KMS-11 (cell line): ENCODE results near the gene SAFB2.

Experiments
- H2AFZ ChIP-seq: fragments of 200-600 bp; sonication (generic); 2 replicates; pipeline ENCODE4 v1.6.1; 2016; ENCODE audit warnings: antibody characterized with exemption, mixed run types, low read depth
- H3K27ac ChIP-seq: fragments of 200-600 bp; sonication (generic); 2 replicates; pipeline ENCODE4 v1.6.1; 2016; ENCODE audit warnings: mild to moderate bottlenecking, mixed run types
- H3K27me3 ChIP-seq: fragments of 200-600 bp; sonication (generic); 2 replicates; pipeline ENCODE4 v1.6.1; 2017; ENCODE audit warnings: mild to moderate bottlenecking, low read depth, mixed run types, moderate library complexity; ENCODE audit not compliant: insufficient read depth
- H3K36me3 ChIP-seq: fragments of 200-600 bp; sonication (generic); 2 replicates; pipeline ENCODE4 v1.6.1; 2017; ENCODE audit warnings: mild to moderate bottlenecking, mixed run types; ENCODE audit not compliant: insufficient read depth
- H3K4me1 ChIP-seq: fragments of 200-600 bp; sonication (generic); 2 replicates; pipeline ENCODE4 v1.6.1; 2016; ENCODE audit warnings: mild to moderate bottlenecking, low read depth, mixed run types; ENCODE audit not compliant: poor library complexity, severe bottlenecking
- H3K4me2 ChIP-seq: fragments of 200-600 bp; sonication (generic); 2 replicates; pipeline ENCODE4 v1.7.0; 2016; ENCODE audit warnings: mild to moderate bottlenecking, mixed run types
- H3K4me3 ChIP-seq: fragments of 200-600 bp; sonication (generic); IDR thresholded peaks from 2 replicates; pipeline ENCODE4 v1.6.1; 2017; ENCODE audit warnings: low read depth, low read length, mixed read lengths; ENCODE audit not compliant: insufficient read depth
- H3K79me2 ChIP-seq: fragments of 200-600 bp; sonication (generic); 2 replicates; pipeline ENCODE4 v1.6.1; 2016; ENCODE audit warnings: low read depth, mixed run types; ENCODE audit not compliant: insufficient read depth
- H3K9ac ChIP-seq: fragments of 200-600 bp; sonication (generic); 2 replicates; pipeline ENCODE4 v1.6.1; 2016; ENCODE audit warnings: mild to moderate bottlenecking, mixed run types
- H4K20me1 ChIP-seq: fragments of 200-600 bp; sonication (generic); 2 replicates; pipeline ENCODE4 v1.6.1; 2016; ENCODE audit warnings: mild to moderate bottlenecking, mixed run types; ENCODE audit not compliant: insufficient read depth
- TF ChIP-seq, protein P1 (sequence below): fragments of 200-600 bp; sonication (generic); conservative IDR thresholded peaks from 2 replicates; pipeline ENCODE4 v1.6.1; 2017; ENCODE audit warnings: low read depth, mild to moderate bottlenecking, antibody characterized with exemption, low read length, moderate library complexity, mixed read lengths

The SAFB2 gene

DNA sequence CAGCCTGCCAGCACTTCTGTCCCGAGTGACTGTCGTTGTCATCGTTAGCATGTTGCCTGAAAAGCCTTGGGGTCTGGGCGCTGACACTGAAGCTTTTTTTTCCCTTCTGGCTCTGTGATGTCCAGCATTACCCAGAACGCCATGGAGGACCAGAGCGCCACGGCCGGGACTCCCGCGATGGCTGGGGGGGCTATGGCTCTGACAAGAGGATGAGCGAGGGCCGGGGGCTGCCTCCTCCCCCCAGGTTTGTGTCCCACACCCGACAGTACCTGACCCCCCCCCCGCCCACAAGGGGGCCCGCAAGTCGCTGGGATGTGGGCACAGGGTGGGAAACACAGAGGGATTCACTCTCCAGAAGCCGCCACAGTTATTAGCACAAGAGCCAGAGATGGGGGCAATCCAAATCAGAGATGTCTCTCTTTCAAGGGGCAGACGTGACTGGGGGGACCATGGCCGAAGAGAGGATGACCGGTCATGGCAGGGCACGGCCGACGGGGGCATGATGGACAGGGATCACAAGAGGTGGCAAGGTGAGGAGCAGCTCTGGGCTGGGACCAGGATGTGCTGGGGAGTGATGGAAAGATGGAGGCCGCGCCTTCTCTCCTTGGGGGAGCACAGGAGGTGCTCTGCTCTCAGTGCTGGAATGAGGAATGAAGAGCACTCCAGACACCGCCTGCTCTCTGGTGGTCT lies 44.5 kb upstream of the SAFB2 start:
- H3K9ac ChIP-seq = no peak overlapping the region
- no peaks in the 10 kb centered on the region for H4K20me1 ChIP-seq
- H3K27me3 ChIP-seq = no peaks in the 10 kb centered on the region
- H3K4me2 ChIP-seq = no peak overlapping the region
- no peak overlapping the region for H2AFZ ChIP-seq
- no peaks in the 10 kb centered on the region for H3K36me3 ChIP-seq
- TF ChIP-seq, protein P1, sequence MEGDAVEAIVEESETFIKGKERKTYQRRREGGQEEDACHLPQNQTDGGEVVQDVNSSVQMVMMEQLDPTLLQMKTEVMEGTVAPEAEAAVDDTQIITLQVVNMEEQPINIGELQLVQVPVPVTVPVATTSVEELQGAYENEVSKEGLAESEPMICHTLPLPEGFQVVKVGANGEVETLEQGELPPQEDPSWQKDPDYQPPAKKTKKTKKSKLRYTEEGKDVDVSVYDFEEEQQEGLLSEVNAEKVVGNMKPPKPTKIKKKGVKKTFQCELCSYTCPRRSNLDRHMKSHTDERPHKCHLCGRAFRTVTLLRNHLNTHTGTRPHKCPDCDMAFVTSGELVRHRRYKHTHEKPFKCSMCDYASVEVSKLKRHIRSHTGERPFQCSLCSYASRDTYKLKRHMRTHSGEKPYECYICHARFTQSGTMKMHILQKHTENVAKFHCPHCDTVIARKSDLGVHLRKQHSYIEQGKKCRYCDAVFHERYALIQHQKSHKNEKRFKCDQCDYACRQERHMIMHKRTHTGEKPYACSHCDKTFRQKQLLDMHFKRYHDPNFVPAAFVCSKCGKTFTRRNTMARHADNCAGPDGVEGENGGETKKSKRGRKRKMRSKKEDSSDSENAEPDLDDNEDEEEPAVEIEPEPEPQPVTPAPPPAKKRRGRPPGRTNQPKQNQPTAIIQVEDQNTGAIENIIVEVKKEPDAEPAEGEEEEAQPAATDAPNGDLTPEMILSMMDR = no peak
- H3K27ac ChIP-seq = no peak overlapping the region
- no peak overlapping the region for H3K4me3 ChIP-seq
- no peaks in the 10 kb centered on the region for H3K79me2 ChIP-seq
- H3K4me1 ChIP-seq = peaks cover 8% of the 10 kb centered on the region

DNA sequence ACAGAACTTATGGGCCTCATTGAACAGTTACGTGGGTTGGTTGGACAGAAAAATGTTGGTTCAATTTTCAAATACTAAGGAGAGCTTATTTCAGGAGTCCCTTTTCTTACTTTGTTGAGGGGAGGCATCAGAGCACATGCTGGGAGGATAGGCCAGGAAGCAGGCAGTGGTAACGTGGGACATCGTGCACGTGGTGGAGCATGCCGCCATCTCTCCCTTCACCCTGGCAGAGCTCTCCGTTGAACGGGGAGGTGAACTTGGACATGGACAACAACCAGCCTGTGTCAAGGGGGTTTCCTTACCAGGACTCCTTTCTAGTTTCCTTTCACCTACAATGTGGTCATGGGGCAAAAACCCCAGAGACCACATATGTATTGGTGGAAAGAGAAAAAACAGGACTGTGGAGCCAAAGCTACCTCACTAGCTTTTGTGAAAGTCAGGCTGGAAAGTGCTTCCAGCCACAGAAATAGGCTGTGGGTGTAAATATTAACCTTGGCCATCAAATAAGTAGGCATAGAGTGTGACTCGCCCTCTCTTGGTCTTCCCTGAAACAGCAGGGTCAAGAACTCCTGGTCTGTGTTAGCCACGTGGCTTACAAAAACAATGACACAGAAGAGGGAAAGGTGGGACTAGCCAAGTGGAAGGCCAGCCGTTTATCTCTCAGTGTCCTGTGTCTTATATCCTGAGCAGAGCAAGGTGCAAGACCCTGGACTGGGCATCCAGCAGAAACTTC lies 43.4 kb upstream of the SAFB2 start:
- peaks cover 8% of the 10 kb centered on the region for H3K4me1 ChIP-seq
- H3K36me3 ChIP-seq = no peaks in the 10 kb centered on the region

DNA sequence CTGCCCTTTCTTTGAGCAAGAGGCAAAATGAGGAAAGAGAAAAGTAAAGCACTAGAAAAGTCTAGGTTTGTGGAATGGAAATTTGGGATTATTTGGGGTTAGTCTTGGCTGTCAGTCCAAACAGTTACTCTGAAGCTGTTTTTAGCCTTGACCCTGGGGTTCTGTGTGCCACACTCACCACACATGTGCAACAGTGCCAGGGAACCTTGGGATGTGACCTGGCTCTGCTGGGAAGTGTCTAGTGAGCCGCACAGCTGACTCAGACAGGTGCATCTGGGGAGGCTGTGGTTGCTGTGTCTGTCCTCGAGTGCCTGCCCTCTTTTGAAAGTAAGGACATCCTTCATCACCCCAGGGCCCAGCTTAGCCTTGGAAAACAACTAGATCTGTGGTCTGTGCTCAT lies 41.9 kb upstream of the SAFB2 start:
- Histone ChIP-seq H3K4me2 (no peak overlapping the region), H3K27me3 (no peaks in the 10 kb centered on the region), H3K4me1 (peaks cover 8% of the 10 kb centered on the region), H3K4me3 (no peak overlapping the region), H3K9ac (no peak overlapping the region), H3K27ac (no peak overlapping the region), H3K36me3 (no peaks in the 10 kb centered on the region), H3K79me2 (no peaks in the 10 kb centered on the region), H2AFZ (no peak overlapping the region), H4K20me1 (no peaks in the 10 kb centered on the region)
- TF ChIP-seq, protein P1 = no peak

More for the DNA sequence above, 43.4 kb upstream of the SAFB2 start:
- Histone ChIP-seq H3K9ac (no peak overlapping the region), H3K4me3 (no peak overlapping the region), H4K20me1 (no peaks in the 10 kb centered on the region), H3K79me2 (no peaks in the 10 kb centered on the region), H3K4me2 (no peak overlapping the region), H2AFZ (no peak overlapping the region), H3K27ac (no peak overlapping the region; the same call in 1 of the 2 replicates), H3K27me3 (no peaks in the 10 kb centered on the region)
- TF ChIP-seq, protein P1 = no peak

DNA sequence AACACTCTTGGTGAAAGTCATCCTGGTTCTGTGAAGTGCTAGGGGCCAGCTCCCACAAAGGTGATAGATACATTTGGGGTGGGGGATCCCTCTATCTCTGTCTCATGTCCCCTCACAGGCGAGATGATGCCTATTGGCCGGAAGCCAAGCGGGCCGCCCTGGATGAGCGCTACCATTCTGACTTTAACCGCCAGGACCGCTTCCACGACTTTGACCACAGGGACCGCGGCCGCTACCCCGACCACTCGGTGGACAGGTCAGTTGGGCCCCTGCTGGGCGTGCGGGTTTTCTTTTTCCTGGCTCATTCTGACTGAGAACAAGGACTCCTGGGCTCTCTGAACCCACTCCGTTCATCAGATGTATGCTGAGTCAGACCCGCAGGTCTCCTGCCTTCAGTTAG lies 41.3 kb upstream of the SAFB2 start:
- TF ChIP-seq, protein P1 = no peak
- Histone ChIP-seq H3K36me3 (no peaks in the 10 kb centered on the region), H4K20me1 (no peaks in the 10 kb centered on the region)

More for the DNA sequence above, 41.3 kb upstream of the SAFB2 start:
- Histone ChIP-seq H3K27ac (no peak overlapping the region), H3K4me1 (peaks cover 8% of the 10 kb centered on the region), H3K9ac (no peak overlapping the region), H2AFZ (no peak overlapping the region), H3K4me2 (no peak overlapping the region), H3K4me3 (no peak overlapping the region), H3K27me3 (no peaks in the 10 kb centered on the region), H3K79me2 (no peaks in the 10 kb centered on the region)
